ENCODE measurements around the gene SPAG16.

SPAG16 gene

DNA sequence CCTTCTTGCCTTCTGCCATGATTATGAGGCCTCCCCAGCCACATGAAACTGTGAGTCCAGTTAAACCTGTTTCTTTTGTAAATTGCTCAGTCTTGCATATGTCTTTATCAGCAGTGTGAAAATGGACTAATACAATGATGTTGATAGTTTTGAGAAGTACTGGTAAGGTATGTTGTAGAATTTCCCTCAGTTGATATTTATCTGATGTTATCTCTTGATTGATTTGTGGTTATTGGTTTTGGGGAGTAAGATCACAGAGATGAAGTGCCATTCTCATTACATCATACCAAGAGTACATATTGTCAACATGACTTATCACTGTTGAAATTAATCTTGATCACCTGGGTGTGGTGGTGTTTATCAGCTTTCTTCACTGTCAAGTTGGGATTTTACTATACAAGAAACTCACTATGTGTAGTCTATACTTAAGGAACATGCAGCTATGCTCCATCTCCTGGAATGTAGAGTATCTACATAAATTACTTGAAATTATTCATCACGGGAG is 5.1 kb upstream of the SPAG16 start:
- no peaks in the 10 kb centered on the region for H3K9me2 ChIP-seq (ENCODE audit: low read depth, low read length)
- no peaks in the 10 kb centered on the region for H3K79me2 ChIP-seq (ENCODE audit: insufficient read depth, low read length)
- no peak overlapping the region for H3K4me2 ChIP-seq (ENCODE audit: low read length)
- no peak overlapping the region for H3K4me3 ChIP-seq (ENCODE audit: low read depth, low read length, poor library complexity, severe bottlenecking)
- no peak overlapping the region for H2AFZ ChIP-seq (ENCODE audit: low read length)
- no peaks in the 10 kb centered on the region for H3K36me3 ChIP-seq (ENCODE audit: insufficient read depth, low read length)
- no peaks in the 10 kb centered on the region for H3K9me3 ChIP-seq (ENCODE audit: low read length)
- H4K20me1 ChIP-seq (ENCODE audit: insufficient read depth, low read length): no peaks in the 10 kb centered on the region
- H3K27ac ChIP-seq (ENCODE audit: low read depth, low read length, poor library complexity, severe bottlenecking): no peak overlapping the region
- no peak for TF ChIP-seq EZH2 (IDR thresholded peaks at IDR 0.05; ENCODE audit: borderline replicate concordance, low read length)
- TF ChIP-seq, protein P1, sequence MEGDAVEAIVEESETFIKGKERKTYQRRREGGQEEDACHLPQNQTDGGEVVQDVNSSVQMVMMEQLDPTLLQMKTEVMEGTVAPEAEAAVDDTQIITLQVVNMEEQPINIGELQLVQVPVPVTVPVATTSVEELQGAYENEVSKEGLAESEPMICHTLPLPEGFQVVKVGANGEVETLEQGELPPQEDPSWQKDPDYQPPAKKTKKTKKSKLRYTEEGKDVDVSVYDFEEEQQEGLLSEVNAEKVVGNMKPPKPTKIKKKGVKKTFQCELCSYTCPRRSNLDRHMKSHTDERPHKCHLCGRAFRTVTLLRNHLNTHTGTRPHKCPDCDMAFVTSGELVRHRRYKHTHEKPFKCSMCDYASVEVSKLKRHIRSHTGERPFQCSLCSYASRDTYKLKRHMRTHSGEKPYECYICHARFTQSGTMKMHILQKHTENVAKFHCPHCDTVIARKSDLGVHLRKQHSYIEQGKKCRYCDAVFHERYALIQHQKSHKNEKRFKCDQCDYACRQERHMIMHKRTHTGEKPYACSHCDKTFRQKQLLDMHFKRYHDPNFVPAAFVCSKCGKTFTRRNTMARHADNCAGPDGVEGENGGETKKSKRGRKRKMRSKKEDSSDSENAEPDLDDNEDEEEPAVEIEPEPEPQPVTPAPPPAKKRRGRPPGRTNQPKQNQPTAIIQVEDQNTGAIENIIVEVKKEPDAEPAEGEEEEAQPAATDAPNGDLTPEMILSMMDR (IDR thresholded peaks at IDR 0.05; ENCODE audit: low read length): no peak
- H3K27me3 ChIP-seq (ENCODE audit: insufficient read depth, low read length): no peaks in the 10 kb centered on the region
- no peak overlapping the region for H3K9ac ChIP-seq (ENCODE audit: low read length)
- H3F3A ChIP-seq (ENCODE audit: insufficient read depth, low read length): no peaks in the 10 kb centered on the region
- H3K4me1 ChIP-seq (ENCODE audit: insufficient read depth, low read length, severe bottlenecking): peaks cover 11% of the 10 kb centered on the region

DNA sequence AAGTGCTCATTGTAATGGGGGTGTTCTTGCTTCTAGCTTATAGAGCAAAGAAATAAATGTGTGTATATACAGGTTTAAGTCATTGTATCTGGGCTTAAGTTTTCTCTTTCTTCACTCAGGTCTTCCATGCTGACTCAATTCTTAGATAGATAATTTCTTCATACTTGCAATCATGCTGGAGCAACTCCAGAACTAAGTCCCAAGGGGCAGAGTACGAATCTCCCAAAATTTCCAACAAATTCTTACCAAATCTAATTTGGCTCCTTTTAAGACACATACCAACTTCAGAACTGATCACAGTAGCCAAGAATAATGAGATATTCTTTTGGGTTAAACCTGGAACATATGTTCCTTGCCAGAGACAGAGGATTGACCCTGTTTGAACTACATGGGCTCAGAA is 4.3 kb upstream of the SPAG16 start:
- Histone ChIP-seq H3K27me3 (ENCODE audit: insufficient read depth, low read length) (no peaks in the 10 kb centered on the region), H3K9me2 (ENCODE audit: low read depth, low read length) (no peaks in the 10 kb centered on the region), H3K36me3 (ENCODE audit: insufficient read depth, low read length) (no peaks in the 10 kb centered on the region), H3F3A (ENCODE audit: insufficient read depth, low read length) (no peaks in the 10 kb centered on the region), H3K4me2 (ENCODE audit: low read length) (no peak overlapping the region), H3K79me2 (ENCODE audit: insufficient read depth, low read length) (no peaks in the 10 kb centered on the region), H4K20me1 (ENCODE audit: insufficient read depth, low read length) (no peaks in the 10 kb centered on the region), H3K4me1 (ENCODE audit: insufficient read depth, low read length, severe bottlenecking) (peaks cover 15% of the 10 kb centered on the region), H3K9ac (ENCODE audit: low read length) (no peak overlapping the region), H3K9me3 (ENCODE audit: low read length) (no peaks in the 10 kb centered on the region), H2AFZ (ENCODE audit: low read length) (no peak overlapping the region), H3K4me3 (ENCODE audit: low read depth, low read length, poor library complexity, severe bottlenecking) (no peak overlapping the region), H3K27ac (ENCODE audit: low read depth, low read length, poor library complexity, severe bottlenecking) (no peak overlapping the region)
- TF ChIP-seq, protein P1 (IDR thresholded peaks at IDR 0.05; ENCODE audit: low read length): no peak
- TF ChIP-seq EZH2 (IDR thresholded peaks at IDR 0.05; ENCODE audit: borderline replicate concordance, low read length): no peak

DNA sequence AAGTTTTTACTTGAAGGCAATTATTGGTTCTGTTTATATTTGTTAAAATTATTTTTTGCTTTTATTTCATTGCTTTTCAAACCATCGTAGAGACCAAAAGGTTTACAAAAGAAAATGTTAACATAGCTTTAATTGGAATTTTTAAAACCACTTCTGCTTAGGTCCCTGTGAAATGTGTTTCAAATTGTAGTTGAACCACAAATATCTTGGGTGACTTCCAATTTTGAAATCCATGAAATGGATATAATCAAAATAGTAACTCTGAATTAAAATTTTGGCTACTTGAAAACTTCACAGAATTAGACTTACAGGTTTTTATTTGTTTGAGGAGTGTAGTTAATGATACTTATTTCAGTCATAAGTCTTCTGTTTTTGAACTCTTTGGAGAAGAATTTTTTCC is 3.1 kb upstream of the SPAG16 start:
- Histone ChIP-seq H3K27me3 (ENCODE audit: insufficient read depth, low read length) (no peaks in the 10 kb centered on the region), H4K20me1 (ENCODE audit: insufficient read depth, low read length) (no peaks in the 10 kb centered on the region), H3K79me2 (ENCODE audit: insufficient read depth, low read length) (no peaks in the 10 kb centered on the region), H2AFZ (ENCODE audit: low read length) (no peak overlapping the region), H3F3A (ENCODE audit: insufficient read depth, low read length) (no peaks in the 10 kb centered on the region), H3K9me2 (ENCODE audit: low read depth, low read length) (no peaks in the 10 kb centered on the region), H3K9ac (ENCODE audit: low read length) (no peak overlapping the region), H3K27ac (ENCODE audit: low read depth, low read length, poor library complexity, severe bottlenecking) (no peak overlapping the region), H3K9me3 (ENCODE audit: low read length) (no peaks in the 10 kb centered on the region), H3K36me3 (ENCODE audit: insufficient read depth, low read length) (no peaks in the 10 kb centered on the region), H3K4me1 (ENCODE audit: insufficient read depth, low read length, severe bottlenecking) (peaks cover 27% of the 10 kb centered on the region), H3K4me2 (ENCODE audit: low read length) (no peak overlapping the region), H3K4me3 (ENCODE audit: low read depth, low read length, poor library complexity, severe bottlenecking) (no peak overlapping the region)
- no peak for TF ChIP-seq EZH2 (IDR thresholded peaks at IDR 0.05; ENCODE audit: borderline replicate concordance, low read length)
- TF ChIP-seq, protein P1 (IDR thresholded peaks at IDR 0.05; ENCODE audit: low read length): no peak

All from OCI-LY1 (cell line).